Ectodermal cell (in vitro differentiated cells): ENCODE results near the gene BSPH1.
"Not testable (repeated sequence)": the region's sequence is repeated elsewhere in the genome, so short reads cannot be mapped to it uniquely, and the experiment has no call there.

Experiments
- H3K27ac ChIP-seq: 2 replicates; pipeline ENCODE4 v1.7.0; 2013; ENCODE audit warnings: mild to moderate bottlenecking, low read depth, low read length; ENCODE audit not compliant: insufficient read depth, poor library complexity, severe bottlenecking
- H3K27me3 ChIP-seq: 2 replicates; pipeline ENCODE4 v1.7.0; 2013; ENCODE audit warnings: mild to moderate bottlenecking, low read length; ENCODE audit not compliant: insufficient read depth, control insufficient read depth, poor library complexity, severe bottlenecking
- H3K36me3 ChIP-seq: one replicate; pipeline ENCODE4 v1.7.0; 2013; ENCODE audit warnings: low read length; ENCODE audit not compliant: control insufficient read depth, insufficient read depth
- H3K4me1 ChIP-seq: one replicate; pipeline ENCODE4 v1.7.0; 2013; ENCODE audit warnings: low read length; ENCODE audit not compliant: control insufficient read depth, insufficient read depth
- H3K4me3 ChIP-seq: 2 replicates; pipeline ENCODE4 v1.7.0; 2013; ENCODE audit warnings: low read depth, low read length, control low read depth; ENCODE audit not compliant: insufficient read depth
- H3K9me3 ChIP-seq: 2 replicates; pipeline ENCODE4 v1.7.0; 2013; ENCODE audit warnings: mild to moderate bottlenecking, low read length, moderate library complexity; ENCODE audit not compliant: control insufficient read depth
- WGBS, 2 experiments: methylation state at CpG; one replicate each; pipeline ENCODE4 v1.1.7; 2013; ENCODE audit warnings: missing lambda C conversion rate in 2 of 2; 5-methylcytosine and 5-hydroxymethylcytosine counted together

The BSPH1 gene

DNA sequence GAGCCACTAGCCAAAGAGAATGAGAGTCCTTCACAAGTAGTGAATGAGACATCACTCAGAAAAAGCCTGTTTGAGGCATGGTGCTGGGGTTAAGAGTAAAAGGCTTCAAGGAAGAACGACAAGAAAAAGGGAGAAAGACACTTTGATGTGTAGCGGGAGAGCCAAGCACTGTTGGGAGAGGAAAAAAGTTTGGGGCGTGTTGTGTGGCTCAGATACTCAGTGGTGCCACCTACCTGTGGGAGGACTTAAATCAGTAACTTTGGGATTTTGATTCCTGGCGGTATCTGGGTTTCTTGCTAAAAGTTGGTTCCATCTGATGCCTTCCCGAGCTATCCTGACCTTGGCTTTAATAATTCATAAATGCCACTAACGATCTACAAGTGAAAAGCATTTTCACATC is 14.8 kb upstream of the BSPH1 start:
- H3K4me1 ChIP-seq, result no peaks in the 10 kb centered on the region
- H3K4me3 ChIP-seq, result no peak overlapping the region
- no peaks in the 10 kb centered on the region for H3K27me3 ChIP-seq
- no peaks in the 10 kb centered on the region for H3K36me3 ChIP-seq
- H3K9me3 ChIP-seq, result no peaks in the 10 kb centered on the region
- WGBS, 2 experiments, result 88 to 90% methylated on average over 6 of the region's 6 CpGs
- no peak overlapping the region for H3K27ac ChIP-seq

DNA sequence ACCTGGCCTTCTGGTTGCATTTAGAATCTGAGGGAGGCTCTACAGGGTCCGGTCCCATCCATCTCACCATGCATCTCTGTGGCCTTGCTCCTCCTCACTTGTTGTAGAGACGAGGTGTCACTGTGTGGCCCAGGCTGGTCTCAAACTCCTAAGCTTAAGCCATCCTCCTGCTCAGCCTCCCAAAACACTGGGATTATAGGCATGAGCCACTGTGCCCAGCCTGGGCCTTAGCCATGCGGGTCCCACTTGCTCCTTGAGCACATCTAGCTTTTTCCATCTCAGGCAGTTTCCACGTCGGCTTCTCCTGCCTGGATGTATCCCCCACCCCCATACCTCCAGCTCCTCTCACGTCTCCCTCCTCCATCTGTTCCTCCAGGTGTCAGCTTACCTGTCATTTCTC is 12.3 kb upstream of the BSPH1 start:
- Histone ChIP-seq H3K4me1 (no peaks in the 10 kb centered on the region), H3K9me3 (no peaks in the 10 kb centered on the region), H3K4me3 (no peak overlapping the region), H3K27ac (no peak overlapping the region), H3K36me3 (no peaks in the 10 kb centered on the region), H3K27me3 (no peaks in the 10 kb centered on the region)
- WGBS, 2 experiments, result 79 to 84% methylated on average over 6 of the region's 6 CpGs

DNA sequence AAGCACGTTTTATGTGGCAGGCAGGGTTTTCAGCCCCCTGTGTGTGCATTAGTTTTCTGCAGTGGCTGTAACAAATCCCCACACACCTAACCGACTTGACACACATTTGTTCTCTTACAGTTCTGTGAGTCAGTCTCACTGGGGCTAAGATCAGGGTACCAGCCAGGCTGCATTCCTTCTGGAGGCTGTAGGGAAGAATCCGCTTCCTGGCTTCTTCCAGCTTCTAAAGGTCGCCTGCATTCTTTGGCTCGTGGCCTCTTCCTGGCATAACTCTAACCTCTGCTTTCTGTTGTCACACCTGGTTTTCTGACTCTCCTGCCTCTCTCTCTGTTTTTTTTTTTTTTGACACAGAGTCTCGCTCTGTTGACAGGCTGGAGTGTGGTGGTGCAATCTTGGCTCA is 8.9 kb upstream of the BSPH1 start:
- Histone ChIP-seq H3K36me3 (no peaks in the 10 kb centered on the region), H3K27ac (no peak overlapping the region), H3K9me3 (no peaks in the 10 kb centered on the region), H3K4me1 (no peaks in the 10 kb centered on the region), H3K4me3 (no peak overlapping the region), H3K27me3 (no peaks in the 10 kb centered on the region)
- WGBS, 2 experiments, result 82 to 88% methylated on average over 6 of the region's 6 CpGs

DNA sequence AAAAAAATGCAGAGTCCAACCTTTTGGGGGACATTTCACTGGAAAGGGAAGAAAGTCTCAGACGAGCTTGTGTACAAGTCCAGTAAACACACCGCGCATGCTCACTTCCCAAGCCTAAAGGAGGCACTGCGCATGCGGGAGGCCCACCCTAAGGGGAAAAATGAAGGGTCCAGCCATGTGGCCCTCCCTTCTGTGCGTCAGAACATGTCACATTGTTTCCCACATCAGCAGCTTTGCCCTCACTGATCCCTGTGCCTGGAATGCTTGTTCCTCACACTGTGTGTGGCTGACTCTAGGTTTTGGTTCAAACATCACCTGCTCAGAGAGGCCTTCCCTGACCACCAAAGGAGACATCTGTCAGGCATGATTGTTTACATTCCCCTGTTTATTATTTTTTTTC is 6.8 kb upstream of the BSPH1 start:
- no peak overlapping the region for H3K4me3 ChIP-seq
- no peaks in the 10 kb centered on the region for H3K27me3 ChIP-seq
- H3K4me1 ChIP-seq, result no peaks in the 10 kb centered on the region
- WGBS, 2 experiments, result 89 to 93% methylated on average over 6 of the region's 6 CpGs
- H3K9me3 ChIP-seq, result no peaks in the 10 kb centered on the region
- H3K27ac ChIP-seq, result no peak overlapping the region
- no peaks in the 10 kb centered on the region for H3K36me3 ChIP-seq

DNA sequence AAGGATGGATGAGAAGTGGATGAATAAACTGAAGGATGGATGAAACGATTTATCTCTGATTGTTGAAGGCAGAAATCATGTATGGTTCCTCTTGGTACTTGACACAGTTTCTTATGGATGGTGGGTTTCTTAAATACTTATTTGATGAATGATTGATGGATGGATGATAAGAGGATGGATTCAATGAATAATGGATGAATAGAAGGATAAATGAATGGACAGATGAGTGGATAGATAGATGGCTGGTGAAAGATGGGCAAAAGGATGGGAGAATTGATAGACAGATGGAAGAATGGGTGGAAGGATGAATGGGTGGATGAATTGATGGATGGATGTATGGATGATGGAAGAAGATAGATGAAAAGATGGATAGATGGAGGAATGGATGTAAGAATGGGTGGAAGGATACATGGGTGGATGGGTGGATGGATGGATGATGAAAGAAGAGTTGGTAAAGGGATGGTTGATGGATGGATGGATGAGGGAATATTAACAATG is 4.3 kb upstream of the BSPH1 start:
- Histone ChIP-seq H3K27me3 (no peaks in the 10 kb centered on the region), H3K27ac (no peak overlapping the region), H3K4me1 (no peaks in the 10 kb centered on the region), H3K4me3 (no peak overlapping the region), H3K9me3 (no peaks in the 10 kb centered on the region), H3K36me3 (no peaks in the 10 kb centered on the region)
- WGBS, 2 experiments, result 61 to 76% methylated on average over 1 of the region's 1 CpG

DNA sequence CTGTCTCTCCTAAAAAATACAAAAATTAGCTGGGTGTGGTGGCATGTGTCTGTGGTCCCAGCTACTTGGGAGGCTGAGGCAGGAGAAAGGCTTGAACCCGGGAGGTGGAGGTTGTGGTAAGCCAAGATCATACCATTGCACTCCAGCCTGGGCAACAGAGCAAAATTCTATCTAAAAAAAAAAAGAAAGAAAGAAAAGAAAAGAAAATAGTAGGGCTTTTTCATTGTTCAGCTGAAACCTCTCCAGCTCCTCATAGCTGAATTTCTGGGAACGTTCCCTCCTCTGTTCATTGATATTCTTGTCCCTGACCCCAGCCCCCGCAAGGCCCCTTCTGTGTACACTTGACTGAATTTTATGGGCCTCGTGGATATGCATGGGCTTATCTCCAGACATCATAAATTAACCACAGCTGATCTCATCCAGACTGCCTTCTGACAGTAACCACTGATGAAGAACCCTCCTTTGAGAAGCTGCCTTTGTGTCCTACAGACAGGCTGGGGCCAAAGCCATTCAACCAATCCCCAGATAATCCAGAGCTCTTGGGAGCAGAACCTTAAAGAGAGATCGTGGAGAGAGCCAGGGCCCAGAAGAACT is 2.3 kb upstream of the BSPH1 start, which contains the start of gene ELSPBP1:
ELSPBP1 (plus strand) TSS at position 424 of the 594 bp plus-strand sequence. CDS start 14,036 bp downstream, outside the sequence.
- Histone ChIP-seq H3K4me3 (no peak within 1 kb of the TSS), H3K27ac (no peak within 1 kb of the TSS), H3K27me3 (no peaks in the 10 kb centered on the region), H3K9me3 (no peaks in the 10 kb centered on the region), H3K4me1 (no peaks in the 10 kb centered on the region), H3K36me3 (no peaks in the 10 kb centered on the region)
- WGBS, 2 experiments, result 81 to 85% methylated on average over 5 of the region's 5 CpGs

DNA sequence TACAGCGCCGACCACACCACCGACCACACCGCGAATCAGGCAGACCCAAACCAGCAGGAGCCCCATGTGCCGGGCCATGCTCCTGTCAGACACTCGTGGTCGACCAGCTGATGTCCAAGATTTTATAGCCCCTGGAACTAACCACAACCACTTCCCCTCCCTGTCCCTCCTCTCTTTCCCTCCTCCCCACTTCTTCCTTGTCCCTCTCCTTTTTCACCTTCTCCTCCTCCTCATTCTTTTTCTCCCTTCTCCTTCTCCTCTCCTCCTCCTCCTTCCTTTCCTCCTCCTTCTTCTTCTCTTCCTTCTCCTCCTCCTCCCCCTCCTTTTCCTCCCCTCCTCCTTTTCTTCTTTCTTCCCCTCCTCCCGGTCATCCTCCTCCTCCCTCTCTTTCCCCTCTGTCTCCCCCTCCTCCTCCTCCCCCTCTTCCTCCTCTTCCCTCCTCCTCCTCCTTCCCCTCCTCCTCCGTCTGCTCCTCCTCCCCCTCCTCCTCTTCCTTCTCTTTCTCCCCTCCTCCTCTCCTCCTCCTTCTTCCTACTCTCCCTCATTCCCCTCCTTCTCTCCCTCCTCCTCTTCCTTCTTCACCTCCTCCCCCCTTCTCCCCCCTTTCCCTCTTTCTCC is 670 bp downstream of the BSPH1 start:
- Histone ChIP-seq H3K4me3 (no peak overlapping the region), H3K27me3 (no peaks in the 10 kb centered on the region), H3K27ac (no peak overlapping the region), H3K36me3 (no peaks in the 10 kb centered on the region), H3K4me1 (no peaks in the 10 kb centered on the region), H3K9me3 (no peaks in the 10 kb centered on the region)
- 74 to 76% methylated on average over 10 of the region's 10 CpGs for WGBS, 2 experiments

DNA sequence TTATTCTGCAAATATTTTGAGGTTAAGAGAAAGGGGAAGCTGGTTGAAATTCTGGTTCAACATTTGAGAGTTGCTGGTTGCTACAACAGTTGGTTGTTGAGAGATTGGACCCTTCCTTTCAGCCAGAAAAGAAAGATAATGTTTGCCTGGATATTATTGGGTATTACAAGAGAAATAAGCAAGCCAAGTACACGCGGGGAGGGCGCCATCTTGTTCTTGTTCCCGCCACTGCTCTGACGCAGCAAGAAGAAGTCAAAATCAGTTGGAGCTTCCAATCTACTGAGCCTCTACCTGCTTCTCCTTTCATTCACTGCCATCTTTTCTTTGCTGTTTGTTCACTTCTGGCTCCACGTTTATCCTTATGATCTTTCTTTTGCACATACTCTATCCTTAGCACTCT is 18.4 kb downstream of the BSPH1 start:
- Histone ChIP-seq H3K9me3 (peaks cover 2% of the 10 kb centered on the region), H3K36me3 (no peaks in the 10 kb centered on the region), H3K4me3 (no peak overlapping the region), H3K4me1 (no peaks in the 10 kb centered on the region), H3K27ac (no peak overlapping the region), H3K27me3 (no peaks in the 10 kb centered on the region)
- 80 to 82% methylated on average over 6 of the region's 6 CpGs for WGBS, 2 experiments

DNA sequence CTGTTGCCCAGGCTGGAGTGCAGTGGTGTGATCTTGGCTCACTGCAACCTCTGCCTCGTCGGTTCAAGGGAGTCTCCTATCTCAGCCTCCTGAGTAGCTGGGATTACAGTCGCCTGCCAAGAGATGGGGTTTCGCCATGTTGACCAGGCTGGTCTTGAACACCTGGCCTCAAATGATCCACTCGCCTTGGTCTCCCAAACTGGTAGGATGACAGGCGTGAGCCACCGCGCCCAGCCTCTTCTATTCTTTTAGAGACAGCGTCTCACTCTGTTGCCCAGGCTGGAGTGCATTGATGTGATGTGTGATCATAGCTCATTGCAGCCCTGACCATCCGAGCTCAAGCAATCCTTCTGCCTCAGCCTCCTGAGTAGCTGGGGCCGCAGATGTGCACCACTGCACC is 36.0 kb downstream of the BSPH1 start:
- WGBS, 2 experiments, result 88% methylated on average over 7 of the region's 11 CpGs
- H3K4me3 ChIP-seq, H3K9me3 ChIP-seq, H3K27me3 ChIP-seq, H3K36me3 ChIP-seq, H3K27ac ChIP-seq, H3K4me1 ChIP-seq: not testable (repeated sequence)

DNA sequence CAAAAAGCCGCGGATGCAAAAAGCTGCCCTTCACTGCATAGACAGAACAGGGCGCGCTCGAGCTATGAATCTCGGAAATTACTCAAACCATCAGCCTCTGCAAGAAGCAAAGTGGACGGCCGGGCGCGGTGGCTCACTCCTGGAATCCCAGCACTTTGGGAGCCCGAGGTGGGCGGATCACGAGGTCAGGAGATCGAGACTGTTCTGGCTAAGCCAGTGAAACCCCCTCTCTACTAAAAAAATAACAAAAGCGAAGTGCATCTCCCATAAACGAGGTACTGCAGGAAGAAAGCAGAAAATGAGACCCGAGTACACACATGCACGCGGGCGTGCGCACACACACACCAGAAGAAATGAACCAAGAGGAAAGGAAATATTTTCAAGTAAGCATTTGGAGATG is 39.8 kb downstream of the BSPH1 start:
- H3K4me3 ChIP-seq, H3K36me3 ChIP-seq, H3K27me3 ChIP-seq, H3K4me1 ChIP-seq, H3K9me3 ChIP-seq, H3K27ac ChIP-seq: not testable (repeated sequence)
- whole genome bisulfite sequencing, 2 experiments, result no CpG with 5 or more reads among the region's 21 CpGs
